Esophagus muscularis mucosa (tissue), 4 donors: ENCODE results near the gene CCDC188. TPM values are rescaled to one million over a fixed set of nuclear protein-coding genes. Genes with fewer than 3 reads are reported as not detected.

ENCODE experiments used
- DNase-seq: peaks from one replicate; pipeline ENCODE4 v3.0.0-alpha.2; 2017; ENCODE audit errors: extremely low spot score
- H3K27ac ChIP-seq, 4 donors: fragments of 200-600 bp; sonication (generic); replicated peaks in 1 of 4; 1 replicate in 3 of 4; 2 replicates in 1 of 4; pipeline ENCODE4 v1.5.1; 2016 to 2019; ENCODE audit warnings: mild to moderate bottlenecking in 1 of 4
- H3K27me3 ChIP-seq, 4 donors: fragments of 200-600 bp; sonication (generic); one replicate each; pipeline versions ENCODE4 v1.5.1 to v1.6.0; 2016 to 2019
- H3K36me3 ChIP-seq, 4 donors: fragments of 200-600 bp; sonication (generic); one replicate each; pipeline ENCODE4 v1.5.1; 2016 to 2019
- H3K4me1 ChIP-seq, 4 donors: fragments of 200-600 bp; sonication (generic); one replicate each; pipeline ENCODE4 v1.5.1; 2016 to 2019
- H3K4me3 ChIP-seq, 4 donors: fragments of 200-600 bp; sonication (generic); 1 replicate in 2 of 4; 2 replicates in 2 of 4; pipeline ENCODE4 v1.5.1; 2016 to 2019; ENCODE audit warnings: mild to moderate bottlenecking in 4 of 4, moderate library complexity in 1 of 4
- H3K9me3 ChIP-seq, 4 donors: fragments of 200-600 bp; sonication (generic); 1 replicate in 3 of 4; 2 replicates in 1 of 4; pipeline ENCODE4 v1.5.1; 2016 to 2019
- CTCF ChIP-seq, 3 experiments: fragments of 200-600 bp in 2 of 3; fragments of 450-650 bp in 1 of 3; sonication (generic) in 2 of 3; IDR thresholded peaks; one replicate each; pipeline ENCODE4 v1.5.1; 2017 to 2019; ENCODE audit warnings: antibody characterized with exemption in 3 of 3, mild to moderate bottlenecking in 2 of 3, moderate library complexity in 1 of 3
- EP300 ChIP-seq: sonication (generic); formaldehyde crosslinking; IDR thresholded peaks from one replicate; pipeline ENCODE4 v1.6.1; 2017; ENCODE audit warnings: antibody characterized with exemption
- POLR2A ChIP-seq: fragments of 450-650 bp; IDR thresholded peaks from one replicate; pipeline ENCODE4 v1.6.1; 2017; ENCODE audit warnings: antibody characterized with exemption, moderate library complexity, mild to moderate bottlenecking, low read depth
- POLR2AphosphoS5 ChIP-seq, 2 donors: sonication (generic); formaldehyde crosslinking; IDR thresholded peaks; one replicate each; pipeline ENCODE4 v1.6.1; 2017; ENCODE audit warnings: antibody characterized with exemption in 2 of 2
- WGBS: methylation state at CpG from one replicate; pipeline ENCODE4 v1.1.5; 2018; 5-methylcytosine and 5-hydroxymethylcytosine counted together
- intact Hi-C: fragments of 100-400 bp; cut with DNase I; formaldehyde crosslinking; loops from one replicate; pipeline ENCODE4 v1.15.1; 2023
- total RNA-seq, 4 donors: library from RNA; depleted of rRNA; stranded (reverse); fragments of >200 nt; gene quantifications; one replicate each; pipeline versions ENCODE4 v1.1.0 to v1.2.1, GENCODE V29; 2016

CCDC188 gene
- total RNA-seq, 4 donors from 2014 or later = 0.17 to 1.4 (median 0.64) TPM

- H3K27me3 ChIP-seq = no peaks in the 10 kb centered on the region
- intact Hi-C loops = no loop called here
- no peak overlapping the region for H3K4me3 ChIP-seq
- peaks cover 0 to 56% (median 39%) of the 10 kb centered on the region in 4 donors for H3K36me3 ChIP-seq
- no peaks in the 10 kb centered on the region for H3K9me3 ChIP-seq
- no peak for DNase-seq
- WGBS = 91% methylated on average over 18 of the region's 21 CpGs
- no peak for TF ChIP-seq POLR2A
- TF ChIP-seq POLR2AphosphoS5 (IDR thresholded peaks at IDR 0.05) = no peak
- no peak for TF ChIP-seq EP300
- no peak for TF ChIP-seq CTCF (IDR thresholded peaks at IDR 0.05)
- H3K27ac ChIP-seq = no peak overlapping the region
- no peaks in the 10 kb centered on the region for H3K4me1 ChIP-seq
Observed at GRCh38 chr22:20145832-20146223, 5.0 kb downstream of the CCDC188 start.

DNA sequence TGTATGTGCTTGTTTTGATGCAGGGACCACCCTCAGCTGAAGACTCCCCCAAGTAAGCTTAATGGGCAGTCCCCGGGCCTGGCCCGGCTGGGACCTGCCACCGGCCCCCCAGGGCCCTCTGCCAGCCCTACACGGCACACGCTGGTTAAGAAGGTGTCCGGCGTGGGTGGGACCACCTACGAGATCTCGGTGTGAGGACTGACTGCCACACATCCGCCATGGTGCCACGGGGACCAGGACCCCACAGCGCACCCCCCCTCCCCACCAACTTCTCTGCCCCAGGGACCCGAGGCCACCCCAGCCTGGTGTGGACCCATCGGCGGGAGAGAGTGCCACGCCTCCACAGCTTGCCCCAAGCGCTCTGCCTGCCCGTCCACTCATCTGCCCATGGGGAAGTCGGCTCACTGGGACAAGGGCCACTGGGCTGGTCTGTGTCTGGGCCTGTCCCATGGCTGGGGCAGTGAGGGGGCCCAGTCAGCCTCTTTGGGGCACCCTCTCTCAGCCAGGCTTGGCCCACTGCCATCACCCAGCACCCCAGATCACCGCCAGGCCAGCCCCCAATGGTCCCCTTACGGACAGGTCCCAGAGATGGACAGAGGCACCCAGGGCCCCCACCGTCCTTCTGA, 5.5 kb downstream of the CCDC188 start:
- WGBS = 97% methylated on average over 13 of the region's 22 CpGs
- H3K4me1 ChIP-seq = no peaks in the 10 kb centered on the region
- intact Hi-C loops = no loop called here
- TF ChIP-seq POLR2AphosphoS5 (IDR thresholded peaks at IDR 0.05) = no peak
- TF ChIP-seq CTCF (IDR thresholded peaks at IDR 0.05) = no peak
- no peak for TF ChIP-seq EP300
- no peak for TF ChIP-seq POLR2A
- H3K27ac ChIP-seq = no peak overlapping the region
- no peak for DNase-seq
- H3K4me3 ChIP-seq = no peak overlapping the region
- H3K9me3 ChIP-seq = no peaks in the 10 kb centered on the region
- no peaks in the 10 kb centered on the region for H3K27me3 ChIP-seq
- peaks cover 0 to 61% (median 44%) of the 10 kb centered on the region in 4 donors for H3K36me3 ChIP-seq

DNA sequence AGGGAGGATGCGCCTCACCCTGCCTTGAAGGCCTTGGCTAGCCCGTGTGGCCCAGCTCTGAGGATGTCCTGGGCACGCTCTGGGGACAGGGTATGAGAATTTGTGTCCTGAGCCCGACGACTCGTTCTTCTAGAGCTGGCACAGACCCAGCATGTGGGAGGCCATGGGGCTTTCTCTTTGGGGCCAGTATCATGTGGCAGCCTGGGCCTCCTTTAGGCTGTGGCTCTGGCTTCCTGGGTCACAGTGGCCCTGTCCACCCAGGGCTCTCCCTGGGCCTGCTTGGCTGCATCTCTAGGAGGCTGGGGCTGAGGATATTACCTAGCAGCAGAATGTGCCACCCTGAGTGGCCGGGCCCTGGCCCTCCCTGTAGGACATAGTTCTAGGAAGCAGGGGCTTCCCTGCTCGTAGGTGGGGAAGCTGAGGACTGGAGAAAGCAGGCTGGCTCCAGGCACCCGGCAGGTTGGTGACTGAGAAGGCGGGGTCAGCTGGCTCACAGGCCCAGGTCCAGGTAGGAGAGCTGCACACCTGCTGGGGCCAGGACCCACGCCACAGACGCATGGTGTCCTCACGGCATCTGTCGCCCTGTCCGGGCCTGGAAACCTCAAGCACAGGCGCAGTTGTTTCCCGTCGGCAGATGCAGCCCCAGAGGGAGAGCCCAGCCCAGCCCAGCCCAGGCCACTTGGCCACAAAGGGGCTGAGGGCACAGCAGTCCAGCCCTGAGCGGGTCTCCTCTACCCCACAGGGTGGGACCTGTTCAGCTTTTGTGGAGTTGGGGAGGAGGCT, 6.8 kb downstream of the CCDC188 start:
- peaks cover 0 to 73% (median 56%) of the 10 kb centered on the region in 4 donors for H3K36me3 ChIP-seq
- no peak for DNase-seq

DNA sequence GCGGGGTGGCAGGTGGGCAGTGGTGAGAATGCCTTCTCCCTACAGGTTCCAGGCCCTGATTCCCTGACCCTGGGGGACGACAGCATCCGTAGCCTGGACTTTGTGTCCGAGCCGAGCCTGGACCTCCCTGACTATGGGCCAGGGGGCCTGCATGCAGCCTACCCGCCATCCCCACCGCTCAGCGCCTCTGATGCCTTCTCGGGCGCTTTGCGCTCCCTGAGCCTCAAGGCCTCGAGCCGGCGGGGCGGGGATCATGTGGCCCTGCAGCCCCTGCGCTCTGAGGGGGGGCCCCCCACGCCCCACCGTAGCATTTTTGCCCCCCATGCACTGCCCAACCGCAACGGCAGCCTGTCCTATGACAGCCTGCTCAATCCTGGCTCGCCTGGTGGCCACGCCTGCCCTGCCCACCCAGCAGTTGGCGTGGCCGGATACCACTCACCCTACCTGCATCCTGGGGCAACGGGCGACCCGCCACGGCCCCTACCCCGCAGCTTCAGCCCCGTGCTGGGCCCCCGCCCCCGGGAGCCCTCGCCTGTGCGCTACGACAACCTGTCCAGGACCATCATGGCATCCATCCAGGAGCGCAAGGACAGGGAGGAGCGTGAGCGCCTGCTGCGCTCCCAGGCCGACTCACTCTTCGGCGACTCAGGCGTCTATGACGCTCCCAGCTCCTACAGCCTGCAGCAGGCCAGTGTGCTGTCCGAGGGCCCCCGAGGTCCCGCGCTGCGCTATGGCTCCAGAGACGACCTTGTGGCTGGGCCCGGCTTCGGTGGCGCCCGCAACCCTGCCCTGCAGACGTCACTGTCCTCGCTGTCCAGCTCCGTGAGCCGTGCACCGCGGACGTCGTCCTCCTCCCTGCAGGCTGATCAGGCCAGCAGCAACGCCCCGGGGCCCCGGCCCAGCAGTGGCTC, 7.9 kb downstream of the CCDC188 start:
- Histone ChIP-seq H3K36me3 (peaks cover 0 to 74% (median 56%) of the 10 kb centered on the region in 4 donors), H3K4me3 (no peak overlapping the region), H3K27ac (no peak overlapping the region), H3K4me1 (peaks cover 5 to 11% (median 9%) of the 10 kb centered on the region in 4 donors), H3K27me3 (no peaks in the 10 kb centered on the region), H3K9me3 (no peaks in the 10 kb centered on the region)
- no peak for DNase-seq
- intact Hi-C loops = no loop called here
- no peak for TF ChIP-seq EP300
- TF ChIP-seq POLR2A = no peak
- no peak for TF ChIP-seq CTCF (IDR thresholded peaks at IDR 0.05)
- WGBS = 91% methylated on average over 47 of the region's 65 CpGs

More for the DNA sequence above, 6.8 kb downstream of the CCDC188 start:
- intact Hi-C loops = no loop called here
- H3K27ac ChIP-seq = no peak overlapping the region
- H3K9me3 ChIP-seq = no peaks in the 10 kb centered on the region
- H3K4me3 ChIP-seq = no peak overlapping the region
- no peaks in the 10 kb centered on the region for H3K4me1 ChIP-seq
- WGBS = 83% methylated on average over 8 of the region's 19 CpGs
- TF ChIP-seq POLR2A (no peak), EP300 (no peak), POLR2AphosphoS5 (IDR thresholded peaks at IDR 0.05) (no peak), CTCF (IDR thresholded peaks at IDR 0.05) (no peak)
- no peaks in the 10 kb centered on the region for H3K27me3 ChIP-seq
